GM12872 (cell line): Measurements from ENCODE around the gene CFAP69.

ENCODE experiments used
- CTCF ChIP-seq: IDR thresholded peaks from 3 replicates; pipeline ENCODE4 v1.5.1; 2011; ENCODE audit warnings: low read depth, mild to moderate bottlenecking, low read length, moderate library complexity; ENCODE audit not compliant: insufficient read depth

The CFAP69 gene

DNA sequence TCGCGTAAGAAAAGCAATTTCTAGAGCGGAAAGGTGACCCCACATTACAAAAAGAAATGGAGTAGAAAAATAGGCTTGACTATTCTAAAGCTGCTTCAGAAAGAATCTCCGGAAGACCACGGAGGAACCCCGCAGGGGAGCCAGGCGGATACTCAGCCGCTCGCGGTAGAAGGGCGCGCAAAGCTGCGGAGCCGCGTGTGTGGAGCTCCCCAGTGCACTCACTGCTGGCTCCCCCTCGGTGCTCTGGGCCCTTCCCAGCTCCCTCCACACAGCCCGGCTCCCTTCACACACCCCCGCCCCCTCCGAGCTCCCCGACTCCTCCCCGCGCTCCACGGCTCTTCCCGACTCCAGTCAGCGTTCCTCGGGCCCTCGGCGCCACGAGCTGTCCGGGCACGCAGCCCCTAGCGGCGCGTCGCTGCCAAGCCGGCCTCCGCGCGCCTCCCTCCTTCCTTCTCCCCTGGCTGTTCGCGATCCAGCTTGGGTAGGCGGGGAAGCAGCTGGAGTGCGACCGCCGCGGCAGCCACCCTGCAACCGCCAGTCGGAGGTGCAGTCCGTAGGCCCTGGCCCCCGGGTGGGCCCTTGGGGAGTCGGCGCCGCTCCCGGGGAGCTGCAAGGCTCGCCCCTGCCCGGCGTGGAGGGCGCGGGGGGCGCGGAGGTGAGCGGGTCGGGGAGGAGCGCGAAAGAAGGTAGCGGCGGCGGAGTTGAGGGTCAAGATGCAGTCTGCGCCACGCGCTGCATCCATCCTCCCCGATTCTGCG lies 33.4 kb upstream of the CFAP69 start, which contains the start of gene STEAP2:
Gene STEAP2 (plus strand): TSS at position 350 of the 758 bp plus-strand sequence. CDS start 13,343 bp downstream, outside the sequence.
- peak; percentile 68 for TF ChIP-seq CTCF

GRCh38 chr7:90212149-90212495 lies 32.9 kb upstream of the CFAP69 start:
- TF ChIP-seq CTCF: no peak

GRCh38 chr7:90213521-90213920 lies 31.5 kb upstream of the CFAP69 start:
- no peak for TF ChIP-seq CTCF

DNA sequence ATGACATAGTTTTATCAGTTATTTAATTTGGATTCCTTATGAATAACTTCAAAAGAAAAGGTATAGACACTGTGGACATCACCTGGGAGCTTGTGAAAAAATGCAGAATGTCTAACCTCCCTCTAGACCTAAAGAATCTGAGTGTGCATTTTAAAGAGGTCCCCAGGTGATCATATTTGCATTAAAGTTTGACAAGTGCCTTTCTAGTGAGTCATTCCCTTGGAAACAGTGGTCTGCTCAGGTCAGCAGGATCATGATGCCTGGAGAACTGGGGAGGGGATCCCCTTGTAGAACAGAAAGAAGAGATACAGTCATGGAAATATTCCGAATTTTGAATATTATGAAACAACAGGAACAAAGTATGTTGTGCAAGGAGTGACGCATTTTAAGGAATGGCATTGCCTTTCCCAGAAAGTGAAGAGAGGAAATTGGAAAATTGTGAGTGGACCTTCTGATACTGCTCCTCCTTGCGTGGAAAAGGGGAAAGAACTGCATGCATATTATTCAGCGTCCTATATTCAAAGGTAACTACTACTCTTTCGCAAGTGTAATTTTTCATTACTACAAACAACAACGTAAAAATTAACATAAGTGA lies 28.8 kb upstream of the CFAP69 start:
- TF ChIP-seq CTCF: no peak

DNA sequence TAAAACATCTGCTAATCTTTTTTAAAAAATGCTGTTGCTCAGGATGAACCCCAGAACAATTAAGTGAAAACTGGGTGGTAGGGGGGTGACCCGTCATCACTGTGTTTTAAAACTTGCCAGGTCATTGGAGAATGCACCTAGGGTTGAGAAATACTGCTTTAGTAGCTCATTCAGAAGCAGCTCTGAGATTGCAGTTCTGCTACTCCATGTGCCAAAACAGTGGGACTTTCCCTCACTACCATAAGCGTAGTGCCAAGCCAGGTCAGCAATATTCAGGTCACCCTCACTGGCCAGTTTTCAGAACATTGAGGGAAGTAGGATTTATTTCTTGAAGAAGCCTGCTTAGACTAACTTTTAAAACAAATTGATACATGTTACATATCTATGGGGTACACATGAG lies 28.2 kb upstream of the CFAP69 start:
- no peak for TF ChIP-seq CTCF

- no peak for TF ChIP-seq CTCF
These were observed 22.6 kb upstream of the CFAP69 start for GRCh38 chr7:90222390-90222789.

GRCh38 chr7:90222811-90223725 lies 21.9 kb upstream of the CFAP69 start:
- TF ChIP-seq CTCF: no peak
